Loucy (cell line): ENCODE results near the gene CDK18.

Experiments used
- H2AFZ ChIP-seq: fragments of 200-600 bp; sonication (generic); 2 replicates; pipeline ENCODE4 v1.6.0; 2016; ENCODE audit warnings: antibody characterized with exemption, mild to moderate bottlenecking, low read length, moderate library complexity
- H3F3A ChIP-seq: fragments of 200-600 bp; 2 replicates; pipeline ENCODE4 v1.6.0; 2016; ENCODE audit warnings: antibody characterized with exemption, low read depth, mild to moderate bottlenecking
- H3K27me3 ChIP-seq: fragments of 200-600 bp; sonication (generic); 2 replicates; pipeline ENCODE4 v1.6.1; 2014; ENCODE audit warnings: low read length, mild to moderate bottlenecking; ENCODE audit not compliant: insufficient read depth, poor library complexity, severe bottlenecking
- H3K36me3 ChIP-seq: fragments of 200-600 bp; sonication (generic); 2 replicates; pipeline ENCODE4 v1.6.1; 2016; ENCODE audit warnings: low read length; ENCODE audit not compliant: insufficient read depth
- H3K4me1 ChIP-seq: fragments of 200-600 bp; sonication (generic); 2 replicates; pipeline ENCODE4 v1.5.1; 2014; ENCODE audit warnings: low read length, mild to moderate bottlenecking; ENCODE audit not compliant: insufficient read depth, poor library complexity, severe bottlenecking
- H3K4me2 ChIP-seq: fragments of 200-600 bp; sonication (generic); 2 replicates; pipeline ENCODE4 v1.6.0; 2014; ENCODE audit warnings: antibody characterized with exemption, low read length, low read depth, mild to moderate bottlenecking; ENCODE audit not compliant: poor library complexity, severe bottlenecking
- H3K4me3 ChIP-seq: fragments of 200-600 bp; sonication (generic); 2 replicates; pipeline ENCODE4 v1.5.1; 2014; ENCODE audit warnings: low read length, mild to moderate bottlenecking, mixed read lengths; ENCODE audit not compliant: poor library complexity, severe bottlenecking
- H3K79me2 ChIP-seq: fragments of 200-600 bp; sonication (generic); 2 replicates; pipeline ENCODE4 v1.6.1; 2014; ENCODE audit warnings: low read length; ENCODE audit not compliant: insufficient read depth
- H3K9ac ChIP-seq: fragments of 200-600 bp; sonication (generic); 2 replicates; pipeline ENCODE4 v1.6.0; 2014; ENCODE audit warnings: mild to moderate bottlenecking, low read depth, low read length, moderate library complexity; ENCODE audit not compliant: poor library complexity, severe bottlenecking
- H3K9me2 ChIP-seq: fragments of 200-600 bp; sonication (generic); replicated peaks from 2 replicates; pipeline ENCODE4 v1.6.1; 2016; ENCODE audit warnings: low read depth, low read length, mixed read lengths
- H3K9me3 ChIP-seq: fragments of 200-600 bp; sonication (generic); 2 replicates; pipeline ENCODE4 v1.6.1; 2014; ENCODE audit warnings: mild to moderate bottlenecking, antibody characterized with exemption, low read length, low read depth; ENCODE audit not compliant: insufficient read depth
- H4K20me1 ChIP-seq: fragments of 200-600 bp; sonication (generic); 2 replicates; pipeline ENCODE4 v1.6.0; 2014; ENCODE audit warnings: antibody characterized with exemption, low read length, mild to moderate bottlenecking; ENCODE audit not compliant: insufficient read depth, poor library complexity, severe bottlenecking
- CTCF ChIP-seq: fragments of 200-600 bp; sonication (generic); conservative IDR thresholded peaks from 2 replicates; pipeline ENCODE4 v1.5.1; 2014; ENCODE audit warnings: mild to moderate bottlenecking, antibody characterized with exemption, low read length
- EZH2phosphoT487 ChIP-seq: fragments of 200-600 bp; IDR thresholded peaks from 2 replicates; pipeline ENCODE4 v1.6.1; 2018; ENCODE audit warnings: antibody characterized with exemption, mild to moderate bottlenecking, moderate library complexity, borderline replicate concordance

Gene CDK18

DNA sequence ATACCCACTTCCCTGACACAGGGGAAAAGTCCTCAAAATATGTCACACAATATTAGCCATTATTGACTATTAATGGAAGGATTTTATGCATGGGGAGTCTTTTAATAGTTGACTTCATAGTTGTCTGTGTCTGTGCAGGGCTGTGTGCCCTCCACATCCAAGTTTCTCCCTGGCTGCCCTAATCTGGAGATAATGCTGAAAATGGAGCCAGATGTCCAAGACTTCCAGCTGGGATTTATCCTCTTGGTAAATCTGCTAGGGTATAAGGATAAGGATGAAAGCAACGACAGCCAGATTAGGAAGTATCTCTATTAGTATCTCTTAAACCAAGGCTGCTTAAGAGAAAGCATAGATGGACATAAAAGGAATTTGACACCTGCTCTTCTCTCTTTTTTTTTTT lies 42.1 kb downstream of the CDK18 start:
- Histone ChIP-seq H3K4me1 (no peaks in the 10 kb centered on the region), H3K27me3 (no peaks in the 10 kb centered on the region), H3K9ac (no peak overlapping the region), H4K20me1 (no peaks in the 10 kb centered on the region), H3K9me2 (no peaks in the 10 kb centered on the region), H2AFZ (no peak overlapping the region), H3K4me3 (no peak overlapping the region), H3K9me3 (no peaks in the 10 kb centered on the region), H3F3A (no peaks in the 10 kb centered on the region), H3K79me2 (no peaks in the 10 kb centered on the region), H3K4me2 (no peak overlapping the region), H3K36me3 (no peaks in the 10 kb centered on the region)
- TF ChIP-seq CTCF (no peak), EZH2phosphoT487 (no peak)

GRCh38 chr1:205547936-205548827 lies 43.7 kb downstream of the CDK18 start:
- Histone ChIP-seq H4K20me1 (no peaks in the 10 kb centered on the region), H3K27me3 (no peaks in the 10 kb centered on the region), H2AFZ (no peak overlapping the region), H3K79me2 (no peaks in the 10 kb centered on the region), H3F3A (no peaks in the 10 kb centered on the region), H3K4me1 (no peaks in the 10 kb centered on the region), H3K9me2 (no peaks in the 10 kb centered on the region), H3K9me3 (no peaks in the 10 kb centered on the region), H3K36me3 (no peaks in the 10 kb centered on the region), H3K4me2 (no peak overlapping the region), H3K4me3 (no peak overlapping the region), H3K9ac (no peak overlapping the region)
- TF ChIP-seq CTCF (no peak), EZH2phosphoT487 (no peak)

- H3K4me2 ChIP-seq, result no peak overlapping the region
- H3F3A ChIP-seq, result no peaks in the 10 kb centered on the region
- H3K27me3 ChIP-seq, result no peaks in the 10 kb centered on the region
- H3K9ac ChIP-seq, result no peak overlapping the region
- H3K9me3 ChIP-seq, result peaks cover 11% of the 10 kb centered on the region; the same call in 1 of the 2 replicates
- H3K4me3 ChIP-seq, result no peak overlapping the region
- H4K20me1 ChIP-seq, result no peaks in the 10 kb centered on the region
- H3K79me2 ChIP-seq, result no peaks in the 10 kb centered on the region
- no peaks in the 10 kb centered on the region for H3K4me1 ChIP-seq
- no peak overlapping the region for H2AFZ ChIP-seq
- H3K9me2 ChIP-seq, result no peaks in the 10 kb centered on the region
- H3K36me3 ChIP-seq, result no peaks in the 10 kb centered on the region
- TF ChIP-seq EZH2phosphoT487, result no peak
- TF ChIP-seq CTCF, result no peak
Measured at GRCh38 chr1:205554026-205554811, 49.8 kb downstream of the CDK18 start.
